Aorta (tissue), 5 donors: ENCODE results near the gene COX5B. TPM values are rescaled to one million over a fixed set of nuclear protein-coding genes. Genes with fewer than 3 reads are reported as not detected.

Source experiments
- ATAC-seq: fragments of 200-7000 bp; cut with Tn5 transposase; one replicate; pipeline ENCODE4 v1.9.1; 2022; ENCODE audit warnings: moderate library complexity; ENCODE audit not compliant: low FRiP score
- DNase-seq, 2 donors: peaks; one replicate each; pipeline ENCODE4 v3.0.0-alpha.2; 2020
- H3K27ac ChIP-seq, 2 donors: one replicate each; pipeline ENCODE4 v1.5.1; 2013; ENCODE audit warnings: low read length in 2 of 2, mild to moderate bottlenecking in 2 of 2, moderate library complexity in 2 of 2, control low read depth in 1 of 2, inconsistent platforms in 1 of 2, low read depth in 1 of 2
- H3K27me3 ChIP-seq, 2 donors: one replicate each; pipeline ENCODE4 v1.6.1; 2013; ENCODE audit warnings: control low read depth in 1 of 2, low read length in 1 of 2, mild to moderate bottlenecking in 1 of 2, moderate library complexity in 1 of 2; ENCODE audit not compliant: insufficient read depth in 2 of 2, control insufficient read depth in 1 of 2
- H3K36me3 ChIP-seq, 2 donors: one replicate each; pipeline ENCODE4 v1.6.1; 2013; ENCODE audit warnings: control low read depth in 1 of 2, low read length in 1 of 2, mild to moderate bottlenecking in 1 of 2; ENCODE audit not compliant: insufficient read depth in 2 of 2, control insufficient read depth in 1 of 2
- H3K4me1 ChIP-seq, 2 donors: one replicate each; pipeline ENCODE4 v1.6.1; 2013; ENCODE audit warnings: low read length in 2 of 2, control low read depth in 1 of 2, mild to moderate bottlenecking in 1 of 2, moderate library complexity in 1 of 2; ENCODE audit not compliant: insufficient read depth in 2 of 2, control insufficient read depth in 1 of 2
- H3K4me3 ChIP-seq, 2 donors: one replicate each; pipeline ENCODE4 v1.5.1; 2013; ENCODE audit warnings: low read length in 2 of 2, control low read depth in 1 of 2, mild to moderate bottlenecking in 1 of 2
- H3K9me3 ChIP-seq: one replicate; pipeline ENCODE4 v1.6.1; 2013; ENCODE audit warnings: mild to moderate bottlenecking, low read length; ENCODE audit not compliant: control insufficient read depth
- WGBS, 2 donors: extraction: QIAGEN DNeasy Blood & Tissue Kit; methylation state at CpG; one replicate each; pipeline ENCODE4 v1.1.7; 2013; 5-methylcytosine and 5-hydroxymethylcytosine counted together
- intact Hi-C, 2 donors: fragments of 100-400 bp; cut with DNase I; formaldehyde crosslinking; loops; one replicate each; pipeline versions ENCODE4 v1.14.2 to v1.15.0; 2022
- polyA plus RNA-seq, 2 donors: library from polyadenylated mRNA; stranded (reverse); fragments of 200-250 nt; gene quantifications; one replicate each; pipeline ENCODE4 v1.2.3, GENCODE V29; 2013
- total RNA-seq, 2 donors: library from RNA; stranded (reverse); fragmentation: NEBNext Ultra II Directional; extraction: Animal tissue kit (Norgen Biotek cat#: 25700); gene quantifications; one replicate each; pipeline ENCODE4 v1.2.1, GENCODE V29; 2021
- donor health status: healthy with polysubstance abuse.
- donor health status: Bipolar disorder and iron deficiency.
- donor health status: DM: no; HTN: no; CAD: no.
- donor health status: DM: no; HTN: no; CAD: no.
- donor health status: DM: yes; HTN: yes; CAD: no.

Gene COX5B
- total and polyA plus RNA-seq, 4 donors: 114 to 286 (median 190) TPM

- DNase-seq: peak in 1 of 2 donors; percentile 47
- ATAC-seq: no peak
- no peaks in the 10 kb centered on the region for H3K27me3 ChIP-seq
- peaks cover 3 to 6% of the 10 kb centered on the region in 2 donors for H3K36me3 ChIP-seq
- no peaks in the 10 kb centered on the region for H3K4me1 ChIP-seq
- H3K4me3 ChIP-seq: no peak overlapping the region
- intact Hi-C loops: no loop called here
- no peaks in the 10 kb centered on the region for H3K9me3 ChIP-seq
- WGBS, 2 donors: 89 to 93% methylated on average over 37 of the region's 37 CpGs
- H3K27ac ChIP-seq: no peak overlapping the region
These were observed 12.3 kb downstream of the COX5B start for GRCh38 chr2:97657986-97658690.

DNA sequence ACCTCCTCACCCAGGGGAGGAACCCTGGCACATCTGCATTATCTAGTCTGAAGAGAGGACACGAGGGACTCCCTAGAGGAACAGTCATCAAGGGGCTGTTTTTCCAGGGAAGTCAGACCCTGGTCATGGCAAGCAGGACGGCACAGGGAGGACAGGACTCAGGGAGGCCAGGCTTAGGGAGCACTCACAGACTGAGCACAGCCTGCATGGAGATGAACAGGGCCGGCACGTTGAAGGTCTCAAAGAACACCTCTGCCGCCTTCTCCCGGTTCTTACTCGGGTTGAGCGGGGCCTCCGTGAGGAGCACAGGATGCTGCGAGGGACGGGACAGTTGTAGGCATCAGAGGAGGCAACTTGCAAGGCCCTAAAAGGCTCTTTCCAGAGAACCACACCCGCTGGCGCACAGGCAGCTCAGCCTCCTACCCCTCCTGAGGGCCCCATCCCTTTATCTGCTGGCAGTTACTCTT is 12.9 kb downstream of the COX5B start:
- peak in 1 of 2 donors; percentile 59 for DNase-seq
- Histone ChIP-seq H3K27ac (no peak overlapping the region), H3K9me3 (no peaks in the 10 kb centered on the region), H3K36me3 (peaks cover 3 to 6% of the 10 kb centered on the region in 2 donors), H3K4me1 (no peaks in the 10 kb centered on the region), H3K4me3 (no peak overlapping the region), H3K27me3 (no peaks in the 10 kb centered on the region)
- intact Hi-C loops: no loop called here
- 87 to 88% methylated on average over 13 of the region's 13 CpGs for WGBS, 2 donors
- no peak for ATAC-seq

- ATAC-seq (no peak), DNase-seq (peak in 1 of 2 donors; percentile 70)
- H3K27me3 ChIP-seq: no peaks in the 10 kb centered on the region
- no peaks in the 10 kb centered on the region for H3K4me1 ChIP-seq
- no peaks in the 10 kb centered on the region for H3K9me3 ChIP-seq
- no peak overlapping the region for H3K27ac ChIP-seq
- H3K4me3 ChIP-seq: no peak overlapping the region
- intact Hi-C loops: no loop called here
- 93 to 94% methylated on average over 29 of the region's 29 CpGs for WGBS, 2 donors
- peaks cover 3% of the 10 kb centered on the region in 2 donors for H3K36me3 ChIP-seq
These were observed 13.6 kb downstream of the COX5B start for GRCh38 chr2:97659256-97660043.

DNA sequence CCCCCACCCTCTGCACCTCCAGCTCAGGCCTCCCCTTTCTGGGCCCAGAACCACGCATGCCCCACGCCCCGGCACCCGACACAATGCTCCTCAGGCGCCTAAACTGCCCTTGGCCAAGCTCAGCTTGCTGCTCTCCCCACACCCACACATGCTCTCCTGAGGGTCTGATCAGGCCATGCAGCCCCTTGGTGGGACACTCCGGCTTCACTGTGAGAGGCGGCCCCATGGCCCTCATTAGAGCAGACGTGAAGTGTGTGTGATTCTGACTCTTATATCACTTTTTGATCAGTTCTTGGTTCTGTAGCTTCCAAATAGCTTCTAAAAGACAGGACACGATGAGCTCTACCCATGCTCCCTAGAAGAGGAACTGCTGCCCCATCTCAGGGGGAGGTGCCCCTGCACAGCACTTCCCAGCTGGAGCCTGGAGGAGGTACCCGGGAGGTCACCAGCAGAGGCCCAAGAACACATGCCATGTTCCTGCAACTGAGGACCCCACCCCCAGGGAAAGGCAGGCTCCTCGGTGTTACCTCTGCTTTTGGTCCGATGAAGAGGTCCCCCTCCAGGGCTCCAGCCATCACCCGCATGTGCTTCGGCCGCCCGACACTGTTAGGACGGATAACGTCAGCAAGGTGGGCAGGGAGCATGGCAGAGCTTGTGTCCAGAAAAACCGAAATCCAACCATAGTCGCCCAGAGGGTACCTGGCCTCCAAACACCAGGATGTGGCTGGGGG is 14.3 kb downstream of the COX5B start:
- intact Hi-C loops: no loop called here
- H3K36me3 ChIP-seq: peaks cover 3% of the 10 kb centered on the region in 2 donors
- DNase-seq (peak in 1 of 2 donors; percentile 61), ATAC-seq (no peak)
- no peaks in the 10 kb centered on the region for H3K4me1 ChIP-seq
- H3K27me3 ChIP-seq: no peaks in the 10 kb centered on the region
- no peak overlapping the region for H3K27ac ChIP-seq
- no peaks in the 10 kb centered on the region for H3K9me3 ChIP-seq
- 92 to 93% methylated on average over 20 of the region's 20 CpGs for WGBS, 2 donors
- no peak overlapping the region for H3K4me3 ChIP-seq

DNA sequence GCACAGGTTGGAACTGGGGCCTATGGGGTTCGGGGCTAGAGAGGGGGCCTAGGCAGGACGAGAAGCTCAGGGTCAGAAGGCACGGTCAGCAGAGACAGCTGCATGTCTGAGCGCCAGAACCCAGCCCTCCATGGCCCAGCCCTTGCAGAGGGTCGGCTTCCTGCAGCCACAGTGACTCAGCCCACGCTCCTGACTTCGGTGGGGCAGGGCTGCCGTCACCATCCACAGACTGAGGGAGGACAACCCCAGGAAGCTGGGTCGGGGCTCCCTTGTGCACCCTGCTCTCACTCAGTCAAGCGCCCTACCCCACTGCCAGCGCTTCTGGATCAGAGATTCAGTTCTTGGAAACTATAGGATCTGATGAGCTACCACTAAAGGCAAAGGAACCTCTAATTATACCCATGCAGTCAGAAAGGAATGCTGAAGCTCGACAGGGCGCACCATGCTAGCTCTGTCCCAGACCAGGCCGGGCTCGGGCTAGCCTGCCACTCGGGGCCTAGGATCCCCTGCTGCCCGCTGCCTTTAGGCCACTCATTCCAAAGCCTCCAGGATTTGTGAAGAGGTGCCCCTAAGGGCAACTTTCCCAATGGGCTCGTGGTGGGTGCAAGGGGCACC is 15.0 kb downstream of the COX5B start:
- no peak overlapping the region for H3K4me3 ChIP-seq
- no peaks in the 10 kb centered on the region for H3K4me1 ChIP-seq
- ATAC-seq: no peak
- DNase-seq: no peak
- H3K27ac ChIP-seq: no peak overlapping the region
- no peaks in the 10 kb centered on the region for H3K9me3 ChIP-seq
- peaks cover 3% of the 10 kb centered on the region in 2 donors for H3K36me3 ChIP-seq
- no peaks in the 10 kb centered on the region for H3K27me3 ChIP-seq
- 84 to 88% methylated on average over 18 of the region's 18 CpGs for WGBS, 2 donors
- intact Hi-C loops: no loop called here

GRCh38 chr2:97661927-97662326 is 16.1 kb downstream of the COX5B start:
- H3K4me1 ChIP-seq: no peaks in the 10 kb centered on the region
- ATAC-seq (no peak), DNase-seq (no peak)
- no peak overlapping the region for H3K4me3 ChIP-seq
- 78 to 86% methylated on average over 6 of the region's 6 CpGs for WGBS, 2 donors
- no peak overlapping the region for H3K27ac ChIP-seq
- H3K27me3 ChIP-seq: no peaks in the 10 kb centered on the region
- peaks cover 0 to 2% of the 10 kb centered on the region in 2 donors for H3K36me3 ChIP-seq
- intact Hi-C loops: loop anchor here in 1 of 2 donors (2.0 kb wide), 1 partner anchor 15 kb away; the partner anchor contains the start of gene COX5B
- no peaks in the 10 kb centered on the region for H3K9me3 ChIP-seq

- WGBS, 2 donors: 22 to 28% methylated on average over 12 of the region's 12 CpGs
These were observed 16.6 kb downstream of the COX5B start for GRCh38 chr2:97662386-97662894.

More at GRCh38 chr2:97662386-97662894, 16.6 kb downstream of the COX5B start:
- H3K27me3 ChIP-seq: no peaks in the 10 kb centered on the region
- DNase-seq (no peak), ATAC-seq (no peak)
- H3K4me3 ChIP-seq: peak overlapping the region; percentile 16 to 81
- intact Hi-C loops: loop anchor here in 1 of 2 donors (2.0 kb wide), 1 partner anchor 16 kb away; the partner anchor contains the start of gene COX5B
- H3K4me1 ChIP-seq: no peaks in the 10 kb centered on the region
- no peaks in the 10 kb centered on the region for H3K36me3 ChIP-seq
- peak overlapping the region in 1 of 2 donors; percentile 85 for H3K27ac ChIP-seq
- no peaks in the 10 kb centered on the region for H3K9me3 ChIP-seq
